Neural cell (in vitro differentiated cells): ENCODE data around the gene SH3PXD2A. TPM values are rescaled to one million over a fixed set of nuclear protein-coding genes. Genes with fewer than 3 reads are reported as not detected.
A peak's percentile ranks its signal among the peaks of the same experiment; 100 is the strongest.

ENCODE experiments used
- H2AFZ ChIP-seq: fragments of 200-600, 300-800 bp; sonication (generic), shearing (Covaris generic); 2 replicates; pipeline ENCODE4 v1.6.0; 2014; ENCODE audit warnings: low read depth, mild to moderate bottlenecking, antibody characterized with exemption, low read length, moderate library complexity
- H3F3A ChIP-seq: fragments of 200-600 bp; shearing (Covaris generic); 2 replicates; pipeline ENCODE4 v1.6.1; 2016; ENCODE audit warnings: mild to moderate bottlenecking, moderate library complexity, mixed read lengths, antibody characterized with exemption, low read length; ENCODE audit not compliant: insufficient read depth, poor library complexity, severe bottlenecking
- H3K27ac ChIP-seq: fragments of 200-600, 300-800 bp; sonication (generic), shearing (Covaris generic); 2 replicates; pipeline ENCODE4 v1.5.1; 2014; ENCODE audit warnings: mild to moderate bottlenecking, low read length, moderate library complexity
- H3K27me3 ChIP-seq: fragments of 300-800, 200-600 bp; sonication (generic), shearing (Covaris generic); 2 replicates; pipeline ENCODE4 v1.6.0; 2014; ENCODE audit warnings: mild to moderate bottlenecking, low read depth, low read length, moderate library complexity; ENCODE audit not compliant: insufficient read depth
- H3K36me3 ChIP-seq: fragments of 300-800, 200-600 bp; sonication (generic), shearing (Covaris generic); 2 replicates; pipeline ENCODE4 v1.5.1; 2014; ENCODE audit warnings: mild to moderate bottlenecking, antibody characterized with exemption, low read length, moderate library complexity; ENCODE audit not compliant: insufficient read depth
- H3K4me2 ChIP-seq: fragments of 300-800, 200-600 bp; sonication (generic), shearing (Covaris generic); 2 replicates; pipeline ENCODE4 v1.6.0; 2014; ENCODE audit warnings: mild to moderate bottlenecking, low read length
- H3K4me3 ChIP-seq: fragments of 300-800, 200-600 bp; sonication (generic), shearing (Covaris generic); 2 replicates; pipeline ENCODE4 v1.5.1; 2014; ENCODE audit warnings: mild to moderate bottlenecking, low read length, moderate library complexity
- H3K79me2 ChIP-seq: fragments of 200-600 bp; shearing (Covaris generic); replicated peaks from 2 replicates; pipeline ENCODE4 v1.6.0; 2014; ENCODE audit warnings: mild to moderate bottlenecking, low read length, moderate library complexity; ENCODE audit not compliant: insufficient read depth
- H3K9ac ChIP-seq: fragments of 300-800, 200-600 bp; sonication (generic), shearing (Covaris generic); 2 replicates; pipeline ENCODE4 v1.6.1; 2016; ENCODE audit warnings: mild to moderate bottlenecking, low read length, mixed read lengths
- H3K9me2 ChIP-seq: fragments of 200-600 bp; shearing (Covaris generic); 2 replicates; pipeline ENCODE4 v1.6.1; 2016; ENCODE audit warnings: mild to moderate bottlenecking, low read length, mixed read lengths; ENCODE audit not compliant: insufficient read depth
- H3K9me3 ChIP-seq: fragments of 200-600, 300-800 bp; sonication (generic), shearing (Covaris generic); 2 replicates; pipeline ENCODE4 v1.6.1; 2016; ENCODE audit warnings: mild to moderate bottlenecking, mixed run types, low read length, moderate library complexity, mixed read lengths
- H4K20me1 ChIP-seq: fragments of 200-600 bp; shearing (Covaris generic); 2 replicates; pipeline ENCODE4 v1.6.1; 2016; ENCODE audit warnings: mild to moderate bottlenecking, mixed run types; ENCODE audit not compliant: insufficient read depth
- CTCF ChIP-seq: fragments of 450-650 bp; IDR thresholded peaks from 2 replicates; pipeline ENCODE4 v1.5.1; 2014; ENCODE audit warnings: antibody characterized with exemption, mild to moderate bottlenecking, moderate library complexity; ENCODE audit not compliant: poor library complexity, severe bottlenecking
- EP300 ChIP-seq: fragments of 450-650 bp; conservative IDR thresholded peaks from 2 replicates; pipeline ENCODE4 v1.6.1; 2014; ENCODE audit warnings: antibody characterized with exemption, mild to moderate bottlenecking, moderate library complexity; ENCODE audit not compliant: poor library complexity, severe bottlenecking
- EZH2 ChIP-seq: fragments of 200-600, 300-800 bp; shearing (Covaris generic), sonication (generic); IDR thresholded peaks from 2 replicates; pipeline ENCODE4 v1.6.1; 2014; ENCODE audit warnings: antibody characterized with exemption, low read length, borderline replicate concordance, mild to moderate bottlenecking; ENCODE audit not compliant: insufficient read depth, poor library complexity, severe bottlenecking
- MXI1 ChIP-seq: fragments of 450-650 bp; conservative IDR thresholded peaks from 2 replicates; pipeline ENCODE4 v1.6.1; 2014; ENCODE audit warnings: antibody characterized with exemption, mild to moderate bottlenecking; ENCODE audit not compliant: poor library complexity, severe bottlenecking
- POLR2AphosphoS5 ChIP-seq: IDR thresholded peaks from 2 replicates; pipeline ENCODE4 v1.6.1; 2012
- RAD21 ChIP-seq: fragments of 450-650 bp; conservative IDR thresholded peaks from 2 replicates; pipeline ENCODE4 v1.6.1; 2014; ENCODE audit warnings: antibody characterized with exemption, mild to moderate bottlenecking, moderate library complexity
- REST ChIP-seq: IDR thresholded peaks from 2 replicates; pipeline ENCODE4 v1.6.1; 2012; ENCODE audit warnings: borderline replicate concordance
- SMC3 ChIP-seq: fragments of 450-650 bp; conservative IDR thresholded peaks from 2 replicates; pipeline ENCODE4 v1.6.1; 2014; ENCODE audit warnings: antibody characterized with exemption, mild to moderate bottlenecking, moderate library complexity; ENCODE audit not compliant: poor library complexity
- TAF1 ChIP-seq: IDR thresholded peaks from 2 replicates; pipeline ENCODE4 v1.6.1; 2012; ENCODE audit warnings: low read depth
- polyA plus RNA-seq: library from polyadenylated mRNA; depleted of rRNA; stranded (reverse); fragments of >200 nt; gene quantifications from 2 replicates; pipeline ENCODE4 v1.2.3, GENCODE V29; 2014

SH3PXD2A gene
- polyA plus RNA-seq, 1 donor from 2014 or later, result 5.2 TPM

GRCh38 chr10:103548006-103548405, 307.4 kb downstream of the SH3PXD2A start:
- no peak overlapping the region for H3K4me2 ChIP-seq
- H3K9ac ChIP-seq, result peak overlapping the region; percentile 20
- no peaks in the 10 kb centered on the region for H3K79me2 ChIP-seq
- H4K20me1 ChIP-seq, result no peaks in the 10 kb centered on the region
- H3K9me3 ChIP-seq, result no peaks in the 10 kb centered on the region
- no peaks in the 10 kb centered on the region for H3F3A ChIP-seq
- H3K27ac ChIP-seq, result peak overlapping the region; percentile 31
- no peak for TF ChIP-seq EZH2
- TF ChIP-seq EP300, result no peak
- no peak for TF ChIP-seq TAF1
- TF ChIP-seq MXI1, result no peak
- no peak for TF ChIP-seq CTCF
- no peak for TF ChIP-seq REST
- TF ChIP-seq POLR2AphosphoS5, result no peak
- no peak for TF ChIP-seq RAD21
- TF ChIP-seq SMC3, result no peak
- no peaks in the 10 kb centered on the region for H3K9me2 ChIP-seq
- H3K4me3 ChIP-seq, result no peak overlapping the region
- no peaks in the 10 kb centered on the region for H3K27me3 ChIP-seq
- no peaks in the 10 kb centered on the region for H3K36me3 ChIP-seq
- H2AFZ ChIP-seq, result no peak overlapping the region

DNA sequence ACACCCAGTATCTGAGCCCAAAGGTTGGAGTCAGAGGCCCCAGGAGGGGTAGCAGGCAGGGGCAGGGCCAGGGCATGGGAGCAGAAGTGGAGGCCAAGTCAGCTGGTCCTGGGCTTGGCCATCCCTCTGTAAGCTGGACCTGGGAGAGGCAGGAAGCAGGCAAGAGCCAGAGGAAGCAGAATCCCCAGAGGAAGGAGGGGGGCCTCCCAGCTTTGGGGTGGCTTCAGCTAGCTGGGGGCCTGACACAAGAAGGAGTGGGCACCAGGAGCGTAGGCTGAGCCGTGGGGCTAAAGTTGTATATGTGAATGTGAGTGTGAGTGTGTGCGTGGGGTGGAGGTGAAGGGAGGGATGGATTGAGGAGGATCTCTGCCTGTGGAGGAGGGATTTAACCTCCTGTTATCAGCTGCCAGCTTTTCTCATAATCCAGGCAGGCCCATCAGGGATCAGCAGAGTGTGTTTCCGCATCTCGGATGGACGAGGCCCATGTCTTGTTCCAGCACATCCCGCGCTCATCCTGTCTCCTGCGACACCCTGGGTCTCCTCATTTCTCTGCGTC, 307.9 kb downstream of the SH3PXD2A start:
- H3K4me2 ChIP-seq, result no peak overlapping the region
- no peaks in the 10 kb centered on the region for H3K36me3 ChIP-seq
- peak overlapping the region; percentile 31 for H3K27ac ChIP-seq
- H3K9me3 ChIP-seq, result no peaks in the 10 kb centered on the region
- no peaks in the 10 kb centered on the region for H3K27me3 ChIP-seq
- H3F3A ChIP-seq, result no peaks in the 10 kb centered on the region
- no peaks in the 10 kb centered on the region for H3K9me2 ChIP-seq
- H4K20me1 ChIP-seq, result no peaks in the 10 kb centered on the region
- H3K4me3 ChIP-seq, result no peak overlapping the region
- H3K79me2 ChIP-seq, result no peaks in the 10 kb centered on the region
- no peak overlapping the region for H3K9ac ChIP-seq
- TF ChIP-seq RAD21 (no peak), EZH2 (no peak)
- no peak overlapping the region for H2AFZ ChIP-seq
